Frontal cortex (tissue), 4 donors: ENCODE measurements around the gene NOC2L. TPM values are rescaled to one million over a fixed set of nuclear protein-coding genes. Genes with fewer than 3 reads are reported as not detected.

Source experiments
- DNase-seq, 2 donors: peaks; one replicate each; pipeline ENCODE4 v3.0.0; 2012; ENCODE audit warnings: low spot score in 2 of 2
- FAIRE-seq: peaks from 2 replicates; lab custom pipeline; 2012; peaks lifted over from hg19 to GRCh38; lab: Jason Lieb, UNC
- total RNA-seq: library from RNA; depleted of rRNA; stranded (reverse); fragments of >200 nt; gene quantifications from one replicate; pipeline ENCODE4 v1.2.3, GENCODE V29; 2014
- donor health status: control.
- donor health status: control.
- donor health status: control.

NOC2L gene
- total RNA-seq, 1 donor from 2014 or later, result 67.3 TPM

DNA sequence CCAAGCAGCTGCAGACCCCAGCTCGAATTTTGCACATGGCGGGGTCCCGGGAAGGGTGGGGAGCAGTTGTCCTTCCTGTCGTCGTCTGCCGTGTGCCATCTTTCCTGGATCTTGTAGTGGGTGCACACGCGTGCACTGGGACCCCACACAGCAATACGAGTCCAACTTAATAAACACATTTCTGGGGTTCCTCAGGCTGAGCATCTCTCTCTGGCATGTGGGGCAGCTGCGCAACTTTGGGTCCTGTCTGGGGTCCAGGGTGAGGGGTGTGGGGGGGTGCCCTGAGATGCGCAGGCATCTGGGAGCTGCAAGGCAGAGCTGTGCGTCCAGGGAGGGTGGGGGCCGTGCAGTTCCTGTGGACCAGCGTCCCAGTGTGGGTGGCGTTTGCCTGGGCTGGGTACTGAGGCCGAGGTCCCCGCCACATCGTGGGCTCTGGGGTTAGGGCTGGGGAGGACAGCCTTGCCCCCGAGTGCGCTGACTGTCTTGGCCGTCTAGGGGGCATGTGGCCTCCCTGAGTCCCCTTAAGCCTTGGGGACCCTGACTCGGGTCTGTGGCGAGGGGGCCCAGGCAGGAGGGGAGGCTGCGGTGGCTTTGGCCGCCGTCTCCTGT is 6.6 kb upstream of the NOC2L start:
- FAIRE-seq, result no peak
- no peak for DNase-seq

DNA sequence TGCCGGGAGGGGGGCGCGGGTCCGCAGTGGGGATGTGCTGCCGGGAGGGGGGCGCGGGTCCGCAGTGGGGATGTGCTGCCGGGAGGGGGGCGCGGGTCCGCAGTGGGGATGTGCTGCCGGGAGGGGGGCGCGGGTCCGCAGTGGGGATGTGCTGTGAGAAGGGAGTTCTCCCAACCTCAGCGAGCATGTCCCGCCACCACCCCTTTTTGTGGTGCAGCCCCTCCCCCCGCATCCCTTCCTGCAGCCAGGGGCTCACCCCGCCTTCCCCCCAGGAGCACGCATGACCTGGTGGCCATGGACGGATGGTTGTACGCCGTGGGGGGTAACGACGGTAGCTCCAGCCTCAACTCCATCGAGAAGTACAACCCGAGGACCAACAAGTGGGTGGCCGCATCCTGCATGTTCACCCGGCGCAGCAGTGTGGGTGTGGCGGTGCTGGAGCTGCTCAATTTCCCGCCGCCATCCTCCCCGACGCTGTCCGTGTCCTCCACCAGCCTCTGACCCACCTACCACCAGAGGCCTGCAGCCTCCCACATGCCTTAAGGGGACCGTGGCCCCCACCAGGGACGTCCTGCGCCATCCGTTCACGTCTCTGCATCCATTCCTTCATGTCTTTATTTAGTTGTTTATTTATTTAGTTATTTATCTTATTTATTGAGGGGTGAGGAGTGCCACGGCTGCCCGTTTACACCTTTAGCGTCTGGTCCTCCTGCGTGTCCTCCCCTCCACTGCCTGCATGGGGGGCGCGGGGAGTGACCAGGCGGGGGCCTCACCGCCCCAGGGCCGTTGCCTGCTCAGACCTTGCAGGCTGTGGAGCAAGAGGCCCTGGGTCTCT is 5.9 kb upstream of the NOC2L start:
- no peak for DNase-seq

DNA sequence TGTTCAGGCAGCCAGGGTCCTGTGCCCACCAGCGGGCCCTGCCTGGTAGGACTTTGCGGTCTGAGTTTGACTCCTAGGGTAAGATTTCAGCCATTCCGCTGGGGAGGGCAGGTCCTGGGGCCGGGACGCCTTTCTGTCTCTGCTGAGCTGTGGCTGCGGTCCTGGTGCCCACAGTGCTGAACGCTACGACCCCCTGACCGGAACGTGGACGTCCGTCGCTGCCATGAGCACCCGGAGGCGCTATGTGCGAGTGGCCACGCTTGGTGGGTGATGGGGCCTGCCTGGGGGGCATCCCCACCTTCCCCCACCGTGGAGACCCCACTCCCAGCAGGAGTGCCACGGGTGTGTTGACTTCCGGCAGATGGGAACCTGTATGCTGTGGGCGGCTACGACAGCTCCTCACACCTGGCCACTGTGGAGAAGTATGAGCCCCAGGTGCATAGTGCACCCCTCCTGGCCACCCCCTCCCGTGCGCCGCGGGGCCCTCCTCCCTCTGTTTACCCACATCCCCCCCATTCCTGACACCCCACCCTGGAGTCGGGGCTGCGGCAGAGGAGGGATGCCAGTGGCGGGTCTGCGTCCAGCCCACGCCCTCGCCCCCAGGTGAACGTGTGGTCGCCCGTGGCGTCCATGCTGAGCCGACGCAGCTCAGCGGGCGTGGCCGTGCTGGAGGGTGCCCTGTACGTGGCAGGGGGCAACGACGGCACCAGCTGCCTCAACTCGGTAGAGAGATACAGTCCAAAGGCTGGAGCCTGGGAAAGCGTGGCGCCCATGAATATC is 4.9 kb upstream of the NOC2L start:
- FAIRE-seq (no peak), DNase-seq (no peak)

More for the DNA sequence above, 5.9 kb upstream of the NOC2L start:
- FAIRE-seq, result no peak

DNA sequence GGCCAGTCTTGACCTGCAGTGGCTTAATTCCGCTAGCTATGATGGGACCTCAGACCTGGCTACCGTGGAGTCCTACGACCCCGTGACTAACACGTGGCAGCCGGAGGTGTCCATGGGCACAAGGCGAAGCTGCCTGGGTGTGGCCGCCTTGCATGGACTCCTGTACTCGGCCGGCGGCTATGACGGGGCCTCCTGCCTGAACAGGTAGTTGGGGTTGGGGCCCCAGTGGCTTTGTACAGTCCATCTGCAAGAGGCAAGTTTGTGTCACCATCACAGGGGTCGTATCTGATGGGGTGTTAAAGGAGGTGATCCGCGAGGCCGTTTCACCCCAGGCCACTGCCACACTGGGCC is 4.2 kb upstream of the NOC2L start:
- no peak for FAIRE-seq
- no peak for DNase-seq

DNA sequence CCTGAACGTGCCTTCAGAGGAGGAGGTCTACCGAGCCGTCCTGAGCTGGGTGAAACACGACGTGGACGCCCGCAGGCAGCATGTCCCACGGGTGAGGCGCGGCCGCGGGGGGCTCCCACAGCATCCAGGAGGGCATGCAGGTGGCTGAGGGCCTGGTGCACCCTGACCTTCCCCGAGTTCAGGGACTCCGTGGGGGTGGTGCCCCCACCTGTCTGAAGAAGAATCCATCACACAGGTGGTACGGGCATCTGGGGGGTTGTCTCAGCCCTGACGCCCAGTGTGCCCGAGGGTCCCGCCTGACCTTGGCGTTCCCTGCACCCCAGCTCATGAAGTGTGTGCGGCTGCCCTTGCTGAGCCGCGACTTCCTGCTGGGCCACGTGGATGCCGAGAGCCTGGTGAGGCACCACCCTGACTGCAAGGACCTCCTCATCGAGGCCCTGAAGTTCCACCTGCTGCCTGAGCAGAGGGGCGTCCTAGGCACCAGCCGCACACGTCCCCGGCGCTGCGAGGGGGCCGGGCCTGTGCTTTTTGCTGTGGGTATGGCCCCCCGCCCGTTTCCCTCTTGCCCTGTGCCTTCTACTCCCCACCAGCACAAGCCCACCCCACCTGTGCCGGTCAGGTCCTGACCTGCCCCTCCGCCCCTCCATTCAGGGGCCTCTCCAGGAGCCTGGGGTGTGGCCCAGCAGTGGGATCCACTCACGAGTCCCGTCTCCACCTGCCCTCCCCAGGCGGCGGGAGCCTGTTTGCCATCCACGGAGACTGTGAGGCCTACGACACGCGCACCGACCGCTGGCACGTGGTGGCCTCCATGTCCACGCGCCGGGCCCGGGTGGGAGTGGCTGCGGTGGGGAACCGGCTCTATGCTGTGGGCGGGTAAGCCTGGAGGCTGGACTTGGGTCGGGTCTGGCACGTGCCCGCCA is 3.6 kb upstream of the NOC2L start:
- DNase-seq (no peak), FAIRE-seq (no peak)

DNA sequence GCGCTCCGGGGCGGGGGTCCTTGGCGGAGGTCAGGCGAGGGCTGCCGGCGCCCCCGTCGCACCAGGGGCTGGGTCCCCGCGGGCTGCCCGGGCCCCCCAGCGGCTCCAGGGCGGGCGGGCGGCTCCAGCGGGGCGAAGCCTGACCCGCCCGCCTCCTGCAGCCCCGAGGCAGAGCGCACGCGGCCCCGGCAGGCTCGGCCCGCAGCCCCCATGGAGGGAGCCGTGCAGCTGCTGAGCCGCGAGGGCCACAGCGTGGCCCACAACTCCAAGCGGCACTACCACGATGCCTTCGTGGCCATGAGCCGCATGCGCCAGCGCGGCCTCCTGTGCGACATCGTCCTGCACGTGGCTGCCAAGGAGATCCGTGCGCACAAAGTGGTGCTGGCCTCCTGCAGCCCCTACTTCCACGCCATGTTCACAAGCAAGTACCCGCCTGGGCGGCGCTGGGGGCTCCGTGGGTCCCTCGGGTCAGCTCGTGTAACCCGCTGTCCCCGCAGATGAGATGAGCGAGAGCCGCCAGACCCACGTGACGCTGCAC is 2.1 kb upstream of the NOC2L start:
- DNase-seq (no peak), FAIRE-seq (no peak)

DNA sequence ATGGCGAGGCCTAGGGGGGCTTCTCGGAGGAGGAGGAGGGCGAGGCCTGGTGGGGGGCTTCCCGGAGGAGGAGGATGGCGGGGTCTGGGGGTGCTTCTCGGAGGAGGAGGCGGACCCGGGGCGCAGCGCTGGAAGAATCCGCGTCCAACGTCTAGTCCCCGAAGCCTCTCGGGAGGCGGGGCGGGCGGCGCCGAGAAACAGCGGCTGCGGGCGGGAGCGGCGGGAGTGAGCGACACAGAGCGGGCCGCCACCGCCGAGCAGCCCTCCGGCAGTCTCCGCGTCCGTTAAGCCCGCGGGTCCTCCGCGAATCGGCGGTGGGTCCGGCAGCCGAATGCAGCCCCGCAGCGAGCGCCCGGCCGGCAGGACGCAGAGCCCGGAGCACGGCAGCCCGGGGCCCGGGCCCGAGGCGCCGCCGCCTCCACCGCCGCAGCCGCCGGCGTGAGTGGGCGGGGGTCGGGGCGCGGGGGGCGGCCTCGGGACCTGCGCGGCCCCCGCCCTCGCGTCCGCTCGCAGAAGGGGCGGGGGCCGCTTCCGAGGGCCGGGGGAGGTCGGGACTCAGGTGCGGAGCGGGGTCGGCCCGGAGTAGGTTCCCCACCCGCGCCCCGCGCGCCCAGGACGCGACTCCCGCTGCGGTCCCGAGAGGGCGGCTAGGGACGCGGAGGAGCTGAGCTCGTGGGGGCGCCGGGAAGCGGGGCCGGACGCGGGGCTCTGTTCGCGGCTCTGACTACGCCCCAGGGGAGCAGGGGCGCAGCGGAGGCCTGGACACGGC is 1.5 kb upstream of the NOC2L start, which contains the start of gene KLHL17:
KLHL17 (plus strand) TSS at position 222 of the 769 bp plus-strand sequence; CDS start at position 332, 110 bp downstream.
- FAIRE-seq (no peak), DNase-seq (peak; percentile 93 to 94)

DNA sequence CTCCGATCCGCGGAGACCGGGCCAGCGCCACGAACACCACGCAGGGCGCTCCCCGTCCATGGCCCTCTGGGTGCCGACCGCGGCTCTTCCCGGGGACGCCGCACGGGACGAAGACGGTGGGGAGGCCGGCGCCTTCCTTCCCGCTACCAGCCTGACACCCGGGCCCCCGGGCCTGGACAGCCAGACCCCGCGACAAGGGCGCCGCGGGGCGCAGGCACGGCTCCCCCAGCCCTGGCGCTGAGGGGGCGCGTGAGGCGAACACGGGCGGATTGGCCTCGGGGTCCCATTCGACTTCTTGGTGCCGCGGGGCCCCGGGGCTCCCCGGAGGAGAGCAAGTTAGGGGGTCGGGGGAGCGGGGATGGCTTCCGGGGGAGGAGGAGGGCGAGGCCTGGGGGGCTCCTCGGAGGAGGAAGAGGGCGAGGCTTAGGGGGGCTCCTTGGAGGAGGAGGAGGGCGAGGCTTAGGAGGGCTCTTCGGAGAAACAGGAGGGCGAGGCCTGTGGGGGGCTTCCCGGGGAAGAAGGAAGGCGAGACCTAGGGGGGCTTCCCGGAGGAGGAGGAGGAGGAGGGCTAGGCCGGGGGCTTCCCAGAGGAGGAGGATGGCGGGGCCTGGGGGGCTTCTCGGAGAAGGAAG is 791 bp upstream of the NOC2L start:
- no peak for FAIRE-seq
- no peak for DNase-seq

DNA sequence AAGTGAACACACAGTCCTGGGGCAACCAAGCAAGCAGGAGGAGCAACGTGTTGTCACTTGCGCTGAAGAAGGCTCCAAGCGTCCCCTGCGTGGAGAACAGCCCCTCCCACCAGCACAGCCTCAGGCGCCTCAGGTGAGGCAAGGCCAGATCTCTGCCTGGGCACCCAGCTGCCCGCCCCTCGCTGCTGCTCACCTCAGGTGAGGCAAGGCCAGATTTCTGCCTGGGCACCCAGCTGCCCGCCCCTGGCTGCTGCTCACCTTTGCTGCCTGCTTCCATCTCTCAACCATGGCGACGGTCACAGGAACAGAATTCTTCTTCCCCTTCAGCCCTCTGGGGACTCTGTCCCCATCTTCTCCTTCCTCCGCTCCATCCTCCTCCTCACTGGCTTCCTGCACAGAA is 2.4 kb downstream of the NOC2L start:
- no peak for DNase-seq
- no peak for FAIRE-seq

DNA sequence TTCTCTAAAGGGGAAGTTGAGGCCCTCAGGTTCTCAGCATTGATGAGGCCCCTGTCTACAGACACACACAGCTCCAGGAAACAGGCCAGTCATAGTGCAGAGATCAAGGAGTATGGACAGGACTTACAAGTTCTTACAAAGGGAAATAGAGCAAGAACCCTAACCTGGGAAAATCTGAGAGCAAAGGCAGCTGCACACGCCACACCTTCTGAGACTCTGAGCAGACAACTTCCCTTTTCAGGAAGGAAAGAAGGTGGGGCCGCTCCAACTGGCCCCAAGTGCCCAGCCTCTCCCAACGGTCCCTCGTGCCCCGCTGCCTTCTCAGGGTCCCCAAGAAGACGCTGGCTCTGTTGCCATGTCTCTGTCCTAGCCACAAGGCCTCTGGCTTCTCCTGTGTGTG is 3.6 kb downstream of the NOC2L start:
- no peak for DNase-seq
- no peak for FAIRE-seq

DNA sequence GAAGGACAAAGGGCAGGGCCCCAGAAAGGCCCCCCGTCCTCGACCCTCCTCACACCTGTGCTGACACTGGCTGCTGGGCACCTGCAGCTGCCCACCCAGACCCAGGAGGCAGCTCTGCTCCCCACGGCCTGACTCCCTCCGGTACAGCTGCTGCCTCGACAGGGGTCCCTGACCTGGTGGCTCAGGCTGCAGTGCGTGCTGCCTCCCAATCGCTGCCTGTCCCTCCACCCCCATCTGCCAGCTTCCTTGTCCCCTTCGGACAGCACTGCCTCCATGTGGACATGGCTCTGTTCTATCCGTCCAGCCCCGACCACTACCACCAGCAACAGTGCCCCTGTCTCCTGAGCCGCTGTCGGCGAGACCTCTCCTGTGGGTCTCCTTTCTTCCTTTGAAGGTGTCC is 4.1 kb downstream of the NOC2L start:
- no peak for FAIRE-seq
- no peak for DNase-seq

DNA sequence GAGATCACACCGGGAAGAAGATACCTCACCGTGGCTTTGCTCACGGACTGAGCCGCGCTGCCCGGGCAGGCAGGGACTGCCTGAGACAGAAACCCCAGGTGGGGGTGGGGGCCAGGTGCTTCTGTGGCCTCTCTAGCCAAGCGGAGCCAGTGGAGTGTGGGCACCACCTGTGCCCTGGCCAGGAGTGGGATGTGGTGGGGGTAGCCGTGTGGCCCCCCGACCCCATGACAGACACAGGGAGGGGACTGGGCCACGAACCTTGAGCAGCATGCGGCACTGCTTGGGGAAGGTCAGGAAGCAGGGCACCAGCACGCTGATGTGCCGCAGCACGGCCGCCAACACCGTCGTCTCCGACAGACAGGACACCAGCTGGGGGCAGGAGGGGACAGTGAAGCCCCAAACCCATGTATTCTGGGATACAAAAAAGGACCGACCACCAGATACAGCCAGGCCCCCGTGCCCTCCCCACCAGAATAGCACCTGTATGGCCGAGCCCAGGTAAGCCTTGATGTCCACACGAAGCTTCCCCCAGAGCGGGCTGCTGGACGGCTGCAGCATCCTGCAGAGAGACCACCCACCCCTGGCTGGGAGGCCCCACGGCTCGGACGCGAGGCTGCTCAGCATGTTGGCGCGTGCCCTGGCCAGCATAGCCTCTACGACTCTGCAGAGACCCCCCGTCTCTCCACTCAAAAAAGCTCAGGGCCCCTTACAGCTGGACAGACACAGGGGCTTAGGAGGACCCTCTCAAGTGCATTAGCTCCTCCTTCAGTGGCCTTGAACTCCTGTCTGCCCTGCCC is 5.3 kb downstream of the NOC2L start:
- no peak for DNase-seq
- FAIRE-seq, result no peak

DNA sequence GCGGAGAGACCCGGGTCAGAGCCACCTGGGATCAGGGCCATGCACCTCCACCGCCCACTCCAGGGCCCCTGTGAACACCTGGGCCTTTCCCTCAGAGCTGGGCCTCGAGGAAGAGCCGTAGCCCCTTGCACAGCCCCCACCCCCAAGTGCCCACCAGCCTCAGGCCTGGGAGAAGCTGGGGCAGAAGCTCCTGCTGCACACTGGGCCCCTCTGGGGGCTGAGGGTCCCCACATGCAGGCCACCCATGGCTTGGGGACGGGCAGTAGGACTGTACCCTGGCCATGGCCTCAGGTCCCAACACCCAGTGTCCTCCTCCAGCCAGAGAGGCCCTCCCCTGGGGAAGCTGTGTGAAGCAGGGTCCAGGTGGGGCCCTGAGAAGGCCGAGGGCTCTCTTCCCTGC is 6.5 kb downstream of the NOC2L start:
- FAIRE-seq (no peak), DNase-seq (no peak)

DNA sequence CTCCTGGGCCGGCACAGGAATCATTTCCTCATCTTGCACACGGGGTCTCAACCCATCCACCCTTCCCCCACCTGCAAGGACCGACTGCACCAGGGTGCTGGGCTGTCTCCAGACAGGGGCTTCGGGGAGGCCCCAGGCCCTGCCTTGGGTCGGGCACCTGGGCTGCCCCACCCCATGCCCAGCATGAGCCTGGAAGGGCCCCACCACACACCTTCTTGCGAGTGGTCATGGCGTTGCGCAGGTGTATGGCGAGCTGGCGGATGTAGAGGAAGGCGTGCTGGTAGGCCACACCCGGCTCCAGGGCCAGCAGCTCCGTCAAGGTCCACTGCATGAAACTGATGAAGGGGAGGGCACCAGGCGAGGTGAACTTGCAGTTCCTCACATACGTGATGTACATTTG is 6.9 kb downstream of the NOC2L start:
- FAIRE-seq, result no peak
- DNase-seq, result no peak

DNA sequence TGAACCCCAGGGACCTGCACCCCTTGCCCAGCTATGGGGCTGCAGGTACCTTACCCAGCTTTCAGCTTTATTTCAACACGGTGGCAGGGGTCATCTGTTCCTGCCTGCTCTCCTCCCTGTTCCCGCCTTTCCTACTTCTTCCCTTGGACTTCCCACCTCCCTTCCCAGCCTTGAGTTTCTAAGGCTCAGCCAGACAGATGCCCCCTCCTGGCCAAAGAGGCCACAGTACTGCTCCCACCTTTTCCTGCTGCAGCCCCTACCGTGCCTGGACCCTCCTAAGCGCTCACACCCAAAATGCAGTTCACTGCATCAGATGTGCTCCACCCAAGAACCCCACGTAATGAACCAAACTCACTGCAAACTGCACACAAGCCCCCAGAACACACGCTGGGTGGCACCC is 7.7 kb downstream of the NOC2L start:
- no peak for FAIRE-seq
- DNase-seq, result no peak

DNA sequence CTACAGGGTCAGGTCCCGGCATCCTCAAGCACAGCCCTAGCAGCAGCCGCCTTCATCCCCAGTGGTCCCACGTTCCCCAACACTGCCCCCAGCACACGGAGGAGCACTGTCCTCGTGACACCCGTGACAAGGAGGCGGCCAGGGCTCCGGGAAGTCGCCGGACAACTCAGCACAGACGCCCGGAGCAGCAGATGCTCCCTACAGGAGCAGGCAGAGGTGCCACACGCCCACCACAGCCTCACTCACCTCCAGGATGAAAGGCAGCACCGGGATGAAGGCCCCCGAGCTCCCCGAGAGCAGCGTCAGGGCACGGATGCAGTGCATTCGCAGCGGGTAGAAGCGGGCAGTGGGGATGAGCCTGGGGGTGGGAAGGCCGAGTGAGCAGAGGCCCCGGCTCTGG is 8.2 kb downstream of the NOC2L start:
- FAIRE-seq, result no peak
- no peak for DNase-seq

DNA sequence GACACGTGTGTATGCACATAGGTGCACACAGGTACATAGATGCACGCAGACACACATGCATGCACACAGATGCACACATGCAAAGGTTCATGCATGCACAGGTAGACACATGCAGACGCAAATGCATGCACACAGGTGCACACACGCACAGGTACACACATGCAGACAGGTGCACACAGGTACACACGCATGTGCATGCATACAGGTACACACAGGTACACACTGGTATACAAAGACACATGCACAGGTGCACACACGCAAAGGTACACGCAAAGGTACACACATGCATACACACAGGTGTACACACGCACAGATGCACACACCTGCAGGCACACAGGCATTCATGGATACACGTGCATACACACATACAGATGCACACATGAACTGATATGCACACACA is 8.8 kb downstream of the NOC2L start:
- FAIRE-seq (no peak), DNase-seq (no peak)

DNA sequence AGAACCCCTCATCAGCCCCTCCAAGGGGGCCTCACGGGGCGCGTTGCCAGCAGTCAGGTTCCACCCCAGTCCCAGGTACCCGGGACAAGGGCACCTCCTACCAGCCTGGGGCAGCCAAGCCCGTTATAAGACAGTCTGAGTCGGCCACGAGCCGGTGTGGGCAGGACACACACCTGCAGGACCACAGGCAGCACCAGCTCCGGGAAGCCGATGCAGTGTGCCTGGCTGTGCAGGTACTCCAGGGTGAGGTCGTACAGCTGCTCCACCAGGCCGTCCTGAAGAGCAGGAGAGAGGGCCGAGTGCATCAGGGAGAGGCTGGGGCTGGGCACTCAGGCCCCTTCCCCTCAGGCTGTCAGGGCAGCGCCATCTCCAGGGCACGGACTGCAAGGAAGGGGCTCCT is 11.1 kb downstream of the NOC2L start:
- FAIRE-seq (no peak), DNase-seq (no peak)
